Measurements from ENCODE around the gene APMAP.
"Not testable (repeated sequence)": the region's sequence is repeated elsewhere in the genome, so short reads cannot be mapped to it uniquely, and the experiment has no call there.

Gene APMAP

DNA sequence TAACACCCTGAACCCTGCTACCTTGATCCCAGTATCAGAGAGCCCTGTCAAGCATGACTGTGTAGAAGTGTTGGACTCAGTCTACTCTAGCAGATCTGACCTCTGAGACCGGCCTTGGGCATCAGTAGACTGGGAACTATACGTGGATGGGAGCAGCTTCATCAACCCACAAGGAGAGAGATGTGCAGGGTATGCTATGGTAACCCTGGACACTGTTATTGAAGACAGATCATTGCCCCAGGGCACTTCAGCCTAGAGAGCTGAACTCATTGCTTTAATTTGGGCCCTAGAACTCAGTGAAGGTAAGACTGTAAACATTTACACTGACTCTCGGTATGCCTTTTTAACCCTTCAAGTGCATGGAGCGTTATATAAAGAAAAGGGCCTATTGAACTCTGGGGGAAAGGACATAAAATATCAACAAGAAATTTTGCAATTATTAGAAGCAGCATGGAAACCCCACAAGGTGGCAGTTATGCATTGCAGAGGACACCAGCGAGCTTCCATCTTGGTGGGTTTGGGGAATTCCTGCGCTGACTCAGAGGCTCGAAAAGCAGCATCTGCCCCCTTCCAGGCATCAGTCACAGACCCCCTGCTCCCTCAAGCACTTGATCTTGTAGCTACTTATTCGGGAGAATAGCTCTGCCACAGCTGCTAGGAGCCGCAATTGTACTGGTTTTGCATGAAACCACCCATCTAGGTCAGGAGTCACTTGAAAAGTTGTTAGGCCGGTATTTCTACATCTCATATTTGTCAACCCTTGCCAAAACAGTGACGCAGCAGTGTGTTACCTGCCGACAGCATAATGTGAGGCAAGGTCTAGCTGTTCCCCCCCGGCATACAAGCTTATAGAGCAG, 62.5 kb downstream of the APMAP start:
- DNase-seq, result peak in 1 of 2 experiments; percentile 24

DNA sequence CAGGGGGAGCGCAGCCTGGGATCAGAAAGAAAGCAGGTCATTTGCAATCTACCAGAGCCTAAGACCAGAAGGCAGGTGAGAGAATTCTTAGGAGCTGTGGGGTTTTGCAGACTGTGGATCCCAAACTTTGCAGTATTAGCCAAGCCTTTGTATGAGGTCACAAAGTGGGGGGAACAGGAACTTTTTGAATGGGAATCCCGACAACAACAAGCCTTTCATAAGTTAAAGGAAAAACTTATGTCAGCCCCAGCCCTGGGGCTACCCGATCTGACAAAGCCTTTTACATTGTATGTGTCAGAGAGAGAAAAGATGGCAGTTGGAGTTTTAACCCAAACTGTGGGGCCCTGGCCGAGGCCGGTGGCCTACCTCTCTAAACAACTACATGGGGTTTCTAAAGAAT, 63.3 kb downstream of the APMAP start:
- DNase-seq, result not testable (repeated sequence)

DNA sequence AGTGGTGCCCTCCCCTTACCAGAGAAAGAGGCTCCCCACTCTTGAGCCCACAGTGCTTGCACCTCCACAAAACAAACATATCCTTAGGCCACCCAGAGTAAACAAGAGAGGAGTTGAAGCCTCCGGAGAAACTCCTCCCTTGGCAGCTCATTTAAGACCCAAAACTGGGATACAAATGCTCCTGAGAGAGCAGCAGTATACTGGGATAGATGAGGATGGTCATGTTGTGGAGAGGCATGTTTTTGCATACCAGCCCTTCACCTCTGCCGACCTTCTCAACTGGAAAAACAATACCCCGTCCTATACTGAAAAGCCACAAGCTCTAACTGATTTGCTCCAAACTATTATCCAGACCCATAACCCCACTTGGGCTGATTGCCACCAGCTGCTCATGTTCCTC, 71.8 kb downstream of the APMAP start:
- not testable (repeated sequence) for DNase-seq

DNA sequence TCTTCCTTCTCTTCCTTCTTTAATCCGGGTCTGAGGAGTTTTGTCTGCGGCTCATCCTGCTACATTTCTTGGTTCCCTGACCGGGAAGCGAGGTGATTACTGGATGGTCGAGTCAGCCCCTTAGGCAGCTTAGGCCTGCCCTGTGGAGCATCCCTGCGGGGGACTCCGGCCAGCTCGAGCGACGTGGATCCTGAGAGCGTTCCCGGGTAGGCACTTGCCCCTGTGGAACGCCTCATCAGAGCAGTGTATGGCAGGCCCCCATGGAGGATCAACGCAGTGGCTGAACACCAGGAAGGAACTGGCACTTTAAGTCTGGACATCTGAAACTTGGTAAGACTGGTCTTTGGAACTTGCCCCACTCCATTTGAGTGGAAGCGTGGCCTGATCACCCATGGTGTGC, 72.9 kb downstream of the APMAP start:
- DNase-seq, result not testable (repeated sequence)

DNA sequence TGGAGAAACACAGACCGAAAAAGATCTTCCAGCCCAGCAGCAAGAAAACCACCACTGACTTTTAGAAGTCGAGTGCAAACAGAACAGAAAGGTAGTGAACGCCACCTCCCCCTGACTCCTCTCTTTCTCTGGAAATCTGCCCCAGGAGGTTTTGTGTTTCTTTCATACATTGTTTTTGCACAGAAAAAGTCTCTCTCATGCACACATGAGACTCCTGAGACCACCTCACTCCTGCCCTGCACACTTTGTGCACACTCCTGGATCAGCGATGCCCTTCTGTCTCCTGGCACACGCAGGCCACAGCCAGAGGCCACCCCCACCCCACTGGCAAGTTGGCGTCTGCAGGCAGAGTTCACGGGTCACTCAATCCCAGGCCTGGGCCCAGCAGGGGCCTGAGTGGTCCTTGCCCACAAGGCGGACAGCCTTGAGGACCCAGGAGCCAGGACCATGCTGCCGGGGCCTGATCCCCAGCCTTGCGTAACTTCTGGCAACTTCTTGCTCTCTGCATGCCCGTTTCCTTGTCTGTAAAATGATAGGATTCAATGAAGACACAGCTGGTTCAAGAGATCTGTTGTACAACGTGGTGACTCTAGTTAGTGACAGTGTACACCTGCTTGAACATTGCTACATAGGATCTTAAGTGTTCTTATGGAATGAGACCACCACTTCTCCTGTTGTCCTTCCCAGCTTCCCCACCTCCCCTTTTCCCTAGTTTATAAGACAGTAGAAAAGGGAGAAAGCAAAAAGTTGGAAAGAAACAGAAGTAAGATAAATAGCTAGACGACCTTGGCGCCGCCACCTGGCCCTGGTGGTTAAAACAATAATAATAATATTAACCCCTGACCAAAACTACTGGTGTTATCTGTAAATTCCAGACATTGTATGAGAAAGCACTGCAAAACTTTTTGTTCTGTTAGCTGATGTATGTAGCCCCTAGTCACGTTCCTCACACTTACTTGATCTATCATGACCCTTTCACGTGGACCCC, 73.7 kb downstream of the APMAP start:
- DNase-seq, result no peak

DNA sequence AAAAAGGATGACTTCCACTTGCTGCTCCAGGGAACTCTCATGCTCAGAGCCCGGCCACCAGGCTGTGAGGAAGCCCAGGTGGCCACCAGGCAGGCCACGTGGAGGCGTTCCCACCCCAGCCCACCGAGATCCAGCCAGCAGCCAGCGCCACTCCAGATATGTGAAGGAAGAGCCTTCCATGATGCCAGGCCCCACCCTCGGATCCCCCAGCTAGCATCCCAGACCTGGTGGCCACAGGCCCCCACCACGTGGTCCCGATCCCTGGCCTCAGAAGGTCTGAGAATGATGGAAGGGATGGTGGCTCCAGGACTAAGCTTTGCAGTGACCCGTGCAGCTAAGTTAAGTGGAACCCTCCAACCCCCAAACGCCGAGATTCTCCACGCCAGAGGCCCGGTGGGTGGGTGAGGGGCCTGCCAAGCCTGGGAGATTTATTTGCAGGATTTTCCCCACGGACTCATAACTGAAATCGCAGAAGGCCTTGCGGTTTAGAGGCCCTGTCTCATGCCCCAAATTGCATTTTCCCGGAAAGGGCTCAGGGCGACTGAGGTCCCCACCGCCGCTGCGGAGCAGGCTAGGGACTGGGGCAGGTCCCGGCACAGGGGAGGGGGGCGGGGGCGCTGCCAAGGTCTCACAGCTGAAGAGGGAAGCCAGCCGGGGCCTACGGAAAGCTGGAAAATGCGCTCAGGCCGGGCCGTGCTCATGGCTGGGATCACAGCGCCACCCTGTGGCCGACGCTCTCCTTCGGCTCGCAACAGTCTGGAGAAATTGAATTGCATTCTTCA, 74.6 kb downstream of the APMAP start:
- DNase-seq, result peak; percentile 17 to 49

DNA sequence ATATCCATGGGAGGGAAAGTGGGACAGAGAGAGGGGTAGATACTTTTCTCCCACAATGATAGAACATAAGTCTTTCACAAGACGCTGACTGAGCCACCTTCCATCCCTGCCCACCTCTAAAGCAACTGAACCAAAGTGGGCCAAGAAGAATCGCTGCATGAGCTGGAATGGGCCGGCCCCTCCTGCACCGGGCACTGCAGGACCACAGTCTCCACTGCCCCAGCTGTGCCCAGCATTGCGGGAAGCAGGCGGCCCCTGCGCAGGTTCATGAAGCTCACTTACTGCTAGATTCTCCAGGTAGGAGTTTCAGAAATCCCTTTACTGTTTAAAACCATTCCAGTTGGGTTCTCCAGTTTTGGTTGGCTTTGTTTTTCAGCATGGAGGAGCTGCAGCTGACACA, 75.5 kb downstream of the APMAP start:
- no peak for DNase-seq

DNA sequence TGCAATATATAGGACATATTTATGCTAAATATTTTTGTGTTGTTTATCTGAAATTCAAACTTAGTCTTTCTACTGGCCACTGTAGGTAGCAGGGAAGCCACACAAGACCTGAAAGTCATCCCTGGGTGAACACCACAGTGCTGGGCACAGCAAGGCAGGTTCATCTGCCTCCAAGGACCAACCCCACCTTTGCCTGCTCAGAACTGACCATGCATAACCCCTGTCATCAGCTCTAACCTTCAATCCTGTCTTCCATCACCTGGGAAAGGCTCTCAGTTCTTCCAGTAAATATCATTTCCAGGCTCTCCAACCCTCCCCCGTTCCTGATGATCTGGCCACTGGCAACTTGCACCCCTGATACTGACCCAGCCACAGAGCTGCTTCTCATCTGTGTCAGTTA, 76.1 kb downstream of the APMAP start:
- DNase-seq, result no peak

DNA sequence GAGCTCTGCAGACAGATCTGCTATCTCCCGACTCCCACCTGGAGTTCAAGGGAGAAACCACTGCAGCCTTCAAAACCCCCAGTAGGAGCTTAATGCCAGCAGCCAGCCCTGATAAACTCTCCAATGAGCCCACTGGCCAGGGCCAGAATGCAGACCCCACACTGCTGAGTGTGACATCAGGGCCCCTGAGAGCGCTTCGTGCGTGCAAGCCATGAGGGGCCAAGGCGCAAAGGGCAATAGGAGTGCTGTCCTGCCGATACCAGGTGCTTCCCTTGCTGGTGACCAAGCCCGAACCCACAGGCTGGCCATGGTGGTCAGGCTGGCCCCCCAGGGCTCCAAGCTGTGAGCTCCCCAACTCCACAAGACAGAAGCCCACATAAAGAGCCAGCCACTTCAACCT, 76.7 kb downstream of the APMAP start:
- no peak for DNase-seq

DNA sequence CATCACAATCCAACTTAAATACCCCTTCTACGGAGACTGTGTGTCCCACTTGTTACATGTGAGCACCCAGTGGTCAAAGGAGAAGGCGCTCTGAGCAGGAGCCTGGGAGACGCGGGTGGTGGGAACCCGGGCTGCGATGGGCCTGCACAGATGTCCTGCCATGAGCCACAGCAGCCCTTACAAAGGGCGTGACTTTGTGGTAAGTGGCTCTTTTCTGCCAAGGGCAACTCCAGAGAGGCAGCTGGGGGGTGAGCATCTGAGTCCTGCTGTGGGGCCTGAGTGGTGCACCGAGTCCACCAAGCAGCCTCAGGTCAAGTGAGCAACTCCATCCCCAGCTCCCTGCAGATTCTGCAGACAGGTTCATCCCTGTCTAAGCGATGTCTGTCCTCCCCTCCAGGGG, 77.1 kb downstream of the APMAP start:
- no peak for DNase-seq

DNA sequence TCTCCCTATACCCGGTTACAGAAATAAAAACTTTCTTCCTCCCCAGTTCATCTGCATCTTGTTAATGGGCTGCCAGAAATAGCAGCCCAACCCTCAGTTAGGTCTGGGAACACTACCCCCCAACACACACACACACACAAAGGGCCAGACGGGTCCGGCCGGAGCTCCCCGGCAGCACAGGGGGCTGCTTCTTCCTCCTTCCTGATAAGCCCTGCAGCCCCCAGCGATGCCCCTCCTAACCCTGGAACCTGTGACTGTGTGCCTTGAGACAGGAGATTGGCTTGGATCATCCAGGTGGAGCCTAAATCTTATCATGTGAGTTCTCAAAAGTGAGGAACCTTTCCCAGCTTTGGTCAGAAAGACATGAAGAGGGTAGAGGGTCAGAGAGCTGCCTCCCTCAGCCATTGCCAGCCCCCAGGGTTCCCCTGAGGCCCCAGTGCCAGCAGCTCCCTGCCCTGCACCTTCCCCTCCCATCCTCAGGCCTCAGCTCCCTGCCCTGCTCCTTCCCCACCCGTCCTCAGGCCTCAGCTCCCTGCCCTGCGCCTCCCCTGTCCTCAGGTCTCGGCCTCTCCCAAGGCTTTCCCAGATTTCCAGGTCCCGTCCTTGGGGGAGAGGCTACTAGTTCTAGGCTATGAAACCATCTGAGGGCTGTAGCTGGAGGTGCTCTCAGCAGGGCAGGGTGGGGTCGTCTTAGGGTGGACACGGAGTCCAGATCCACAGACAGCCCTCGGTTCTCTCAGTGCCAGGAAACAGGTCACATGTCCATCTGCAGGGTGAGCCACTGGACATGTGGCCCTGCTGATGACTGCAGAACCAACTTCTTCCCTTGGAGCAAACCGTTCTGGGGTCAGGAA, 77.9 kb downstream of the APMAP start:
- no peak for DNase-seq

DNA sequence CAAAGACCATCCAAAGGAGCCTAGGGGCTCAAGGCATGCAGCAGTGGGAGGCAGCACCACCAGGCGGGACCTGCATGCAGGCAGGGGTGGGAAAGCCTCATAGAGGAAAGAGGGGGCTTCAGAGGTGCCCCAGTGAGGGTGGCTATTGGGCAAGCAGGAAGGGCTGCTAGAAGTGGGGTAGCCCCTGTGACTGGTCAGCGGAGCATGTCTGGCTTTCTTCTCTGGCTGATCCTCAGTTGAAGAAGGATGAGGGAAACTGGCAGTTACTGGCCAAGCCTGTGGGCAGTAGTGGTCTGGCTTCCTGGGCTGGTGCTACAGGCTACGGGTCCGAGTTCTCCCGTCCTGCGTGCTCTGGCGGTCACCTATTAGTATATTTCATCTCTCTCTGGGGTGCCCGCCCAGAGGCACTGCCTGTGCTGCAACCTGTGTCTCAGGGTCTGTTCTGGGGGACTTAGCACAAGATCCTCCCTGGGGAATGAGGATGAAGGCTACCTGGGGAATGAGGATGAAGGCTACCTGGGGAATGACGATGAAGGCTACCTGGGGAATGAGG, 79.4 kb downstream of the APMAP start:
- DNase-seq, result no peak

All from stimulated activated CD4-positive, alpha-beta T cell treated with anti-CD3 and anti-CD28 coated beads, Interleukin-4, amount 100 ng/mL, for 4 hours (primary cell).